Hepatocyte (in vitro differentiated cells): ENCODE results near the gene TNN. TPM values are rescaled to one million over a fixed set of nuclear protein-coding genes. Genes with fewer than 3 reads are reported as not detected.

Experiments
- DNase-seq: peaks from one replicate; pipeline ENCODE4 v3.0.0-alpha.2; 2016; ENCODE audit warnings: low spot score
- H2AFZ ChIP-seq: fragments of 200-600 bp; sonication (generic); 2 replicates; pipeline ENCODE4 v1.6.0; 2016; ENCODE audit warnings: antibody characterized with exemption, mild to moderate bottlenecking
- H3K27ac ChIP-seq: fragments of 200-600 bp; sonication (generic); 2 replicates; pipeline ENCODE4 v1.5.1; 2016; ENCODE audit warnings: mild to moderate bottlenecking
- H3K27me3 ChIP-seq: fragments of 200-600 bp; sonication (generic); 2 replicates; pipeline ENCODE4 v1.6.1; 2016
- H3K36me3 ChIP-seq: fragments of 200-600 bp; sonication (generic); replicated peaks from 2 replicates; pipeline ENCODE4 v1.5.1; 2016; ENCODE audit warnings: low read depth; ENCODE audit not compliant: insufficient read depth
- H3K4me1 ChIP-seq: fragments of 200-600 bp; sonication (generic); 2 replicates; pipeline ENCODE4 v1.5.1; 2016; ENCODE audit warnings: mild to moderate bottlenecking, moderate library complexity; ENCODE audit not compliant: insufficient read depth
- H3K4me2 ChIP-seq: fragments of 200-600 bp; sonication (generic); 2 replicates; pipeline ENCODE4 v1.6.0; 2016
- H3K4me3 ChIP-seq: fragments of 200-600 bp; sonication (generic); 2 replicates; pipeline ENCODE4 v1.5.1; 2016; ENCODE audit warnings: mild to moderate bottlenecking
- H3K79me2 ChIP-seq: fragments of 200-600 bp; sonication (generic); 2 replicates; pipeline ENCODE4 v1.6.0; 2017; ENCODE audit warnings: mild to moderate bottlenecking
- H3K9me2 ChIP-seq: fragments of 200-600 bp; sonication (generic); replicated peaks from 2 replicates; pipeline ENCODE4 v1.6.0; 2017; ENCODE audit warnings: mild to moderate bottlenecking; ENCODE audit not compliant: insufficient read depth
- H3K9me3 ChIP-seq: fragments of 200-600 bp; sonication (generic); 2 replicates; pipeline ENCODE4 v1.5.1; 2016; ENCODE audit warnings: low read depth, mild to moderate bottlenecking
- H4K20me1 ChIP-seq: fragments of 200-600 bp; sonication (generic); 2 replicates; pipeline ENCODE4 v1.6.0; 2016; ENCODE audit warnings: mild to moderate bottlenecking; ENCODE audit not compliant: insufficient read depth, poor library complexity, severe bottlenecking
- EZH2 ChIP-seq: fragments of 200-600 bp; sonication (generic); IDR thresholded peaks from 2 replicates; pipeline ENCODE4 v1.6.1; 2016; ENCODE audit warnings: antibody characterized with exemption, mild to moderate bottlenecking, borderline replicate concordance
- EZH2phosphoT487 ChIP-seq: fragments of 200-600 bp; sonication (generic); IDR thresholded peaks from one replicate; pipeline ENCODE4 v1.6.1; 2018; ENCODE audit warnings: antibody characterized with exemption, mild to moderate bottlenecking, low read depth, moderate library complexity; ENCODE audit not compliant: unreplicated experiment, severe bottlenecking
- WGBS: methylation state at CpG from one replicate; pipeline ENCODE4 v1.1.6; 2016; ENCODE audit warnings: low lambda C conversion rate; ENCODE audit errors: missing lambda C conversion rate; 5-methylcytosine and 5-hydroxymethylcytosine counted together
- polyA plus RNA-seq: library from polyadenylated mRNA; unstranded; fragments of >200 nt; fragmentation: Nextera tagmentation; extraction: Ambion mirVana; gene quantifications from 2 replicates; pipeline ENCODE4 v1.2.1, GENCODE V29; 2016
- total RNA-seq: library from RNA; depleted of rRNA; stranded (reverse); fragments of >200 nt; gene quantifications from 2 replicates; pipeline ENCODE4 v1.2.3, GENCODE V29; 2014
- TF ChIP-seq, protein P1 (sequence below): fragments of 200-600 bp; sonication (generic); IDR thresholded peaks from 2 replicates; pipeline ENCODE4 v1.5.1; 2016; ENCODE audit warnings: antibody characterized with exemption, mild to moderate bottlenecking; ENCODE audit not compliant: poor library complexity

TNN gene
- total and polyA plus RNA-seq, 2 experiments from 2014 or later, result 0.33 to 0.51 TPM

DNA sequence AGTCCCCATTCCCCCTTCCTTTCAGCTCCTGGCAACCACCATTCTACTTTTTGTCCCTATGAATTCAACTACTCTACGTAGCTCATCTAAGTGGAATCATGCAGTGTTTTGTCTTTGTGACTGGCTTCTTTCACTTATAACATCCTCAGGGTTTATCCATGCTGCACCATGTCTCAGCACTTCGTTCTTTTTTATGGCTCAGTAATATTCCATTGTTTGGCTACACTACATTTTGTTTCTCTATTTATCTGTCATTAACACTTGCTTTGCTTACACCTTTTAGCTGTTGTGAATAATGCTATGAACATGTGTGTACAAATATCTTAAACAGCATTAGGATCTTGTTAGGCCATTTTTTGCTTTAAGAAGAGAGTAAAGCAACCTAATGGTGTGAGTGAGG, 42.9 kb upstream of the TNN start:
- TF ChIP-seq, protein P1, sequence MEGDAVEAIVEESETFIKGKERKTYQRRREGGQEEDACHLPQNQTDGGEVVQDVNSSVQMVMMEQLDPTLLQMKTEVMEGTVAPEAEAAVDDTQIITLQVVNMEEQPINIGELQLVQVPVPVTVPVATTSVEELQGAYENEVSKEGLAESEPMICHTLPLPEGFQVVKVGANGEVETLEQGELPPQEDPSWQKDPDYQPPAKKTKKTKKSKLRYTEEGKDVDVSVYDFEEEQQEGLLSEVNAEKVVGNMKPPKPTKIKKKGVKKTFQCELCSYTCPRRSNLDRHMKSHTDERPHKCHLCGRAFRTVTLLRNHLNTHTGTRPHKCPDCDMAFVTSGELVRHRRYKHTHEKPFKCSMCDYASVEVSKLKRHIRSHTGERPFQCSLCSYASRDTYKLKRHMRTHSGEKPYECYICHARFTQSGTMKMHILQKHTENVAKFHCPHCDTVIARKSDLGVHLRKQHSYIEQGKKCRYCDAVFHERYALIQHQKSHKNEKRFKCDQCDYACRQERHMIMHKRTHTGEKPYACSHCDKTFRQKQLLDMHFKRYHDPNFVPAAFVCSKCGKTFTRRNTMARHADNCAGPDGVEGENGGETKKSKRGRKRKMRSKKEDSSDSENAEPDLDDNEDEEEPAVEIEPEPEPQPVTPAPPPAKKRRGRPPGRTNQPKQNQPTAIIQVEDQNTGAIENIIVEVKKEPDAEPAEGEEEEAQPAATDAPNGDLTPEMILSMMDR, result no peak
- TF ChIP-seq EZH2phosphoT487, result no peak
- TF ChIP-seq EZH2, result no peak
- no peak overlapping the region for H3K4me3 ChIP-seq
- 95% methylated on average over 2 of the region's 2 CpGs for WGBS
- H2AFZ ChIP-seq, result no peak overlapping the region
- DNase-seq, result no peak
- H3K27me3 ChIP-seq, result no peaks in the 10 kb centered on the region
- no peaks in the 10 kb centered on the region for H3K36me3 ChIP-seq
- H3K79me2 ChIP-seq, result peaks cover 29% of the 10 kb centered on the region
- H3K4me2 ChIP-seq, result no peak overlapping the region
- H3K27ac ChIP-seq, result no peak overlapping the region
- no peaks in the 10 kb centered on the region for H3K9me2 ChIP-seq
- H3K9me3 ChIP-seq, result no peaks in the 10 kb centered on the region
- no peaks in the 10 kb centered on the region for H3K4me1 ChIP-seq
- H4K20me1 ChIP-seq, result no peaks in the 10 kb centered on the region

DNA sequence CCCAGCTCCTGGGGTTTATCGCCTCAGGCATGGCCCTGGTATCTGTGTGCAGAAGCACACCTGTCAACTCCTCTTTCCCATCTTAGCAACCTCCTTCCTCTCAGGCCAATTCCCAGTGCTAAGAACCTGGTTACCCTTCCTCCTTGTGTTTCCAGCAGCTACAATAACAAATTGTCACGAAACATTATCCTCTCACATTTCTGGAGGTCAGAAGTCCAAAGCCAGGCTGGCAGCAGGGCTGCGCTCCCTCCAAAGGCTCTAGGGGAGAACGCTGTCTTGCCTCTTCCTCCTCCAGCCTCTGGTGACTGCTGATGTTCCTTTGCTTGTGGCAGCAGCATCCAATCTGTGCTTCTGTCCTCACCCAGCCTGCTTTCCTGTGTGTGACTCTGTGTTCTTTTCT, 33.7 kb upstream of the TNN start:
- Histone ChIP-seq H3K4me2 (no peak overlapping the region), H3K79me2 (no peaks in the 10 kb centered on the region), H3K27me3 (no peaks in the 10 kb centered on the region), H3K4me1 (peaks cover 3% of the 10 kb centered on the region), H3K4me3 (no peak overlapping the region), H4K20me1 (no peaks in the 10 kb centered on the region), H3K9me3 (no peaks in the 10 kb centered on the region), H2AFZ (no peak overlapping the region), H3K27ac (no peak overlapping the region), H3K9me2 (no peaks in the 10 kb centered on the region), H3K36me3 (no peaks in the 10 kb centered on the region)
- no peak for DNase-seq
- TF ChIP-seq EZH2phosphoT487 (no peak), EZH2 (no peak)
- TF ChIP-seq, protein P1, result no peak
- WGBS, result 84% methylated on average over 4 of the region's 4 CpGs

DNA sequence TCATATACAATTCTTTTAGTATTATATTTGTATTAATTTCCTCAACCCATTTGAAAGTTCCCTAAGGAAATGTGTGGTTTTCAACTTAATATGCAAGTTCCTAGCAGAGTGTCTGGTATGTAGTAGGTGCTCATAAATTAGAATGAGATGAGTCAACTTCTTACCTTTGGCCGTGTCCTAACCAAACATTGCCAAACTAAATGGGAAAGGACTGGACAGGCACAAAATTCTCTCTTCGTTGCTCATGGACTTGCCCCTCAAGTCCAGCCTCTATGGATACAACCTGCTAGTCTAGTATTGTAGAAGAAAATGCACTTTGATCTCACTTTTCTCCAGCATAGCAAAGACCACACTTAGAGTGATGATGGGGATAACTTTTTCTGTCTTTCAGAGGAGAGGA, 32.9 kb upstream of the TNN start:
- Histone ChIP-seq H3K79me2 (no peaks in the 10 kb centered on the region), H3K27me3 (no peaks in the 10 kb centered on the region), H3K9me3 (no peaks in the 10 kb centered on the region), H3K4me2 (no peak overlapping the region), H4K20me1 (no peaks in the 10 kb centered on the region), H3K27ac (no peak overlapping the region), H3K36me3 (no peaks in the 10 kb centered on the region), H3K9me2 (no peaks in the 10 kb centered on the region), H3K4me3 (no peak overlapping the region), H3K4me1 (peaks cover 3% of the 10 kb centered on the region), H2AFZ (no peak overlapping the region)
- DNase-seq, result no peak
- 82% methylated on average over 2 of the region's 2 CpGs for WGBS
- TF ChIP-seq, protein P1, result no peak
- TF ChIP-seq EZH2 (no peak), EZH2phosphoT487 (no peak)

DNA sequence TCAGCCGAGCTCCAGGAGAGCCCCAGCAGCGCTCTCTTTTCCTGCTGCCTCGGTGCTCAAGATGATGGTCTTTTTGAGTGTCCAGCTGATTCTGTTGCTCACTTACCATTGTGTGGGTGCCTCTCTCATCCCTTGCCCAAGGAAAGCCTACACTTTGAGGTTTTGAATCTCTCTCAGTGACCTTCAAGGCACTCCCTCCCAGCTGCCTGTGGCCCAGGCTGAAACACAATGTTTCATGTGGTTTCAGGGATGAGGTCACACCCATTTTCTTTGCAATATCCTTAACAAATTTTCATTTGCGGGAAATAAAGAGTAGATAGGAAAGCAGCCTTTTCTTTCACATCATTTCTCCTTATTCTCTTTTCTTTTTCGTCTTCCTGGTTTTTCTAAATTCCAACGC, 31.8 kb upstream of the TNN start:
- Histone ChIP-seq H3K36me3 (no peaks in the 10 kb centered on the region), H3K9me3 (no peaks in the 10 kb centered on the region), H3K9me2 (no peaks in the 10 kb centered on the region), H3K27me3 (no peaks in the 10 kb centered on the region), H3K79me2 (no peaks in the 10 kb centered on the region), H3K4me1 (no peaks in the 10 kb centered on the region), H3K4me2 (no peak overlapping the region), H4K20me1 (no peaks in the 10 kb centered on the region), H3K4me3 (no peak overlapping the region), H2AFZ (no peak overlapping the region), H3K27ac (no peak overlapping the region)
- 83% methylated on average over 6 of the region's 6 CpGs for WGBS
- no peak for TF ChIP-seq EZH2phosphoT487
- no peak for DNase-seq
